T-helper 1 cell treated with Interleukin-12 subunit alpha and Interleukin-12 subunit beta and Interleukin-4 antibody, amounts not matched to agents 30 ng/mL and 1 ng/mL, for 36 hours (primary cell): ENCODE results near the gene DELE1. TPM values are rescaled to one million over a fixed set of nuclear protein-coding genes. Genes with fewer than 3 reads are reported as not detected.

Experiments
- intact Hi-C: fragments of 100-400 bp; cut with micrococcal nuclease; formaldehyde crosslinking; loops from one replicate; pipeline ENCODE4 v1.15.1; 2024
- total RNA-seq: library from RNA; stranded (reverse); gene quantifications from 2 replicates; pipeline ENCODE4 v1.2.3, GENCODE V29; 2022

DELE1 gene
- total RNA-seq, 1 donor from 2014 or later = 78.6 TPM

- intact Hi-C loops = loop anchor here (5.0 kb wide), 1 partner anchor 681 kb away; no protein-coding TSS in a partner anchor
Measured at GRCh38 chr5:141976176-141976575, 52.5 kb downstream of the DELE1 start.

GRCh38 chr5:141978389-141978788 lies 54.7 kb downstream of the DELE1 start:
- intact Hi-C loops = loop anchor here (5.0 kb wide), 1 partner anchor 679 kb away; no protein-coding TSS in a partner anchor

GRCh38 chr5:141982626-141983025 lies 59.0 kb downstream of the DELE1 start:
- intact Hi-C loops = no loop called here

GRCh38 chr5:141986072-141986471 lies 62.4 kb downstream of the DELE1 start:
- intact Hi-C loops = no loop called here

GRCh38 chr5:141989720-141990119 lies 66.0 kb downstream of the DELE1 start:
- intact Hi-C loops = loop anchor here (10.0 kb wide), 1 partner anchor 555 kb away; no protein-coding TSS in a partner anchor

Other genes with a start within 250 kb of the DELE1 start
- 8.3 and 8.7 TPM in 2 replicates for gene ARAP3, start 241.6 kb upstream of the DELE1 start, total RNA-seq
- not detected in 2 replicates for gene PCDH1, start 45.5 kb upstream of the DELE1 start, total RNA-seq
- 0.81 and 0.98 TPM in 2 replicates for gene PCDH12, start 34.3 kb downstream of the DELE1 start, total RNA-seq
- 26.5 and 29.1 TPM in 2 replicates for gene RNF14, start 45.2 kb downstream of the DELE1 start, total RNA-seq
- 54.4 and 57.7 TPM in 2 replicates for gene GNPDA1, start 89.2 kb downstream of the DELE1 start, total RNA-seq
- gene NDFIP1, start 184.9 kb downstream of the DELE1 start, total RNA-seq = 54.9 and 57.3 TPM in 2 replicates